Cardiac septum (tissue), 1 donor: ENCODE data around the gene AGO4. TPM values are rescaled to one million over a fixed set of nuclear protein-coding genes. Genes with fewer than 3 reads are reported as not detected.
A peak's percentile ranks its signal among the peaks of the same experiment; 100 is the strongest.
"Not testable (repeated sequence)": the region's sequence is repeated elsewhere in the genome, so short reads cannot be mapped to it uniquely, and the experiment has no call there.

Source experiments
- DNase-seq: peaks from one replicate; pipeline ENCODE4 v3.0.0-alpha.2; 2020; ENCODE audit warnings: low spot score
- intact Hi-C: fragments of 100-400 bp; cut with DNase I; formaldehyde crosslinking; loops from one replicate; pipeline ENCODE4 v1.14.0; 2022
- total RNA-seq: library from RNA; stranded (reverse); fragmentation: NEBNext Ultra II Directional; extraction: Animal tissue kit (Norgen Biotek cat#: 25700); gene quantifications from one replicate; pipeline ENCODE4 v1.2.1, GENCODE V29; 2021
- donor health status: DM: no; HTN: no; CAD: no.

AGO4 gene
- total RNA-seq, 1 donor from 2014 or later = 23.9 TPM

DNA sequence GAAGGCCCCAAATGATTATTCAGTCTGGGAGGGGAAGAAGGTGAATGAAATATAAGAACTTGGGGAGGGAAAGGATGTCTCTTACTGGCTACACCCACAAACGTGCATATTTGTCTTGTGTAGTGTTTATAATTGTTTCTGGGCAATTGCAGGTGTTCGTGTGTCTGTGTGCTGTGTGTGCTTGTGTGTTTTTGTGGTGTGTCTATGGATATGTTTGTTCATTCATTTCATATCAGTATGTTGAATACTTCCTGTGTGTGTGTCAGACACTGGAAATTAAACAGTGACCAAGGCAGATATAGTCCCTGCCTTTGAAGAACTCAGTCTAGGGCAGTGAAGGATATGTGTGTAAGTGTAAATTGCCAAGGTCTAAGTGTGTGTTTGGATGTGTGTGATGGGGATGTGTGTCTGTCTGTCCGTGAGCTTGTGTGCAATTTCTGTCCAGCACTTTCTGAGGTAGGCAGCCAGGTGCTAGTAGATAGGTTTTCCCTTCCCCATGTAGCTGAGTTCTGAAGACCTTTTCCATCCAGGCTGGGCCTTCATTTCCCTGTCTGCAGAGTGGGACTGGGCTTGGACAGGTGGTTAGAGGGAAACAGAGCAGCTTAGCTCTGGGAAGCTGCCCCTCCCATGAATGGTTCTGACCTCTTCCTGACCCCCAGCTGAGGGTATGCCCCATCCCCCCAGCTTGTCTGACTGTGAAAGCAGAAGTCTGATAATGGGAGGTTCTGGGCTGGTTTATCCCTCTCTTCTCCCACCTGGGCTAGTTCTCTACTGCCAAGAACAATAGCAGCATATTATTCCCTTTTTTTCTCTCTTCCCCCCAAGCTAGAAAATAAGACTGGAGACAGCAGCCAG lies 79.0 kb downstream of the AGO4 start:
- DNase-seq = no peak
- intact Hi-C loops = no loop called here

GRCh38 chr1:35887508-35887907 lies 79.7 kb downstream of the AGO4 start:
- no peak for DNase-seq
- intact Hi-C loops = no loop called here

DNA sequence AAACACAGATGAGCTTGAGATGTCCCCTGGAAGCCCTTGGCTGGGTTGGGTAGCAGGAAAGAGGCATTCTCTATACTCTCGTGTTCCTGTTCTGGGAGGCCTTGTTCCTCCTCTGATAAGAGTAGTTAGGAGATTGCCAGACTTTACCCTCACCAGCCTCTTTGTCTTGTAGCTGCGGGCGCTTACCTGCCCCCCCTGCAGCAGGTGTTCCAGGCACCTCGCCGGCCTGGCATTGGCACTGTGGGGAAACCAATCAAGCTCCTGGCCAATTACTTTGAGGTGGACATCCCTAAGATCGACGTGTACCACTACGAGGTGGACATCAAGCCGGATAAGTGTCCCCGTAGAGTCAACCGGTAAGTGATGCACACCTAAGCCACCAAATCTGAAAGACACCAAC lies 80.4 kb downstream of the AGO4 start:
- DNase-seq = no peak

GRCh38 chr1:35888981-35889380 lies 81.2 kb downstream of the AGO4 start:
- DNase-seq, intact Hi-C loops: not testable (repeated sequence)

More for the DNA sequence above, 80.4 kb downstream of the AGO4 start:
- intact Hi-C loops = no loop called here

DNA sequence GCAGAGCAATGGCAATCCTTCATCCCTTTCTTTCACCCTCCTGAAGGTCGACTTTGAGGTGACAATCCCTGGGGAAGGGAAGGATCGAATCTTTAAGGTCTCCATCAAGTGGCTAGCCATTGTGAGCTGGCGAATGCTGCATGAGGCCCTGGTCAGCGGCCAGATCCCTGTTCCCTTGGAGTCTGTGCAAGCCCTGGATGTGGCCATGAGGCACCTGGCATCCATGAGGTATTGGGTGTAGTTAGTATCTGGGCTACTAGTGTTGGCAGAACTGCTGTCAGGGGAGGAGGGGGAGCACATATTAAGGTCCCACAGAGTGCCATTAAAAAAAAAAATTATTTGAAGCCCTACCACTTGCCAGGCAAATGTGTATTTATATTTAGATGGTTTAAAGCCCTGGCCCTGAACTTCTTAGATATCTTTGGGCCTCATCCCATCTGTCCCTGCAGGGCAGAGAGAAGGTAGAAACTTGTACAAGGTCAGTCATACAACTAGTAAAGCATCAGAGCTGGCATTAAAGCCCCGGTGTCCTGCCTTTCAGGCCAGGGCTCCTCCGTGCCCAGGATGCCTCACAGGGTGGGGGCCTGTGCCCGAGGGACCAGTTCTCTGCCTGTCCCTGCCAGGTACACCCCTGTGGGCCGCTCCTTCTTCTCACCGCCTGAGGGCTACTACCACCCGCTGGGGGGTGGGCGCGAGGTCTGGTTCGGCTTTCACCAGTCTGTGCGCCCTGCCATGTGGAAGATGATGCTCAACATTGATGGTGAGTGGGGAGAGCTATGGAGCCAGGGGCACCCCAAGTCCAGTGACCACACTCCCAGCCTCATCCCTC lies 85.4 kb downstream of the AGO4 start:
- no peak for DNase-seq
- intact Hi-C loops = no loop called here

- peak; percentile 80 for DNase-seq
- intact Hi-C loops = no loop called here
These were observed 86.4 kb downstream of the AGO4 start for GRCh38 chr1:35894183-35894582.

DNA sequence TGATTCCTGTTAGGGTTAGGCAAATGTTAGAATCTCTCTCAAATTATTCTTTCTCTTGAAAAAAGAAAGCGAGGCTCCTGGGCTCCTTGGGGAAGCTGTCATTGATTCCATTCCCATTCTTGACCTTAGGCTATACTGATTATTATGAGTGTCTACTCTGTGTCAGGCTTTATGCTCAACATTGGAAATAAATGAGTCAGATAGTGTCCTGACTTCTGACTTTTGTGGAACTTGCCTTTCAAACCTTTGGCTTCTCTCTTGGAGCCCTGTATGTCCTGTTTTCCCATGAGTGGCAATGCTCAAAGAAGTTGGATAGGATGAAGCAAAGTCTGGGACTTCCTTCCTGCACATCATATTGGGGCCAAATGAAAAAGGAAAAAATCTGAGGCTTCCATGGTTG lies 86.8 kb downstream of the AGO4 start:
- intact Hi-C loops = no loop called here
- DNase-seq = no peak

- no peak for DNase-seq
- intact Hi-C loops = no loop called here
These were observed 92.1 kb downstream of the AGO4 start for GRCh38 chr1:35899941-35900340.

DNA sequence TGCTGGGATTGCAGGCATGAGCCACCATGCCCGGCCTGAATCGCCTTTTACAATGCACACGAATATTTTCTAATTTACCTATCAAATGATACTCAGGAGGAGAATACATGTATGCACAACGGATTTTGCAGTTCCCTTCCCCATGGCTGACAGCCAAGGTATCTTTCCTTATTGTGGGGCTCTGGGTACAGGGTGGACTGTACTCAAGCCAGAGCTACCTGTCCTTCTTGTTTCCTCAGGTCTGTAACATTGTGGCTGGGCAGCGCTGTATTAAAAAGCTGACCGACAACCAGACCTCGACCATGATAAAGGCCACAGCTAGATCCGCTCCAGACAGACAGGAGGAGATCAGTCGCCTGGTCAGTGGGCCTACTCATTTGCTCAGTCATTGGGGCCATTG lies 93.4 kb downstream of the AGO4 start:
- intact Hi-C loops = no loop called here
- DNase-seq = no peak

- intact Hi-C loops = no loop called here
- DNase-seq = no peak
These were observed 94.9 kb downstream of the AGO4 start for GRCh38 chr1:35902671-35903070.

Other genes with a start within 250 kb of the AGO4 start
- gene TFAP2E, start 234.7 kb upstream of the AGO4 start, total RNA-seq = 0.48 TPM
- 35.6 TPM for gene PSMB2, start 166.5 kb upstream of the AGO4 start, total RNA-seq
- 11.5 TPM for gene C1orf216, start 89.1 kb upstream of the AGO4 start, total RNA-seq
- gene CLSPN, start 38.0 kb upstream of the AGO4 start, total RNA-seq = 0.46 TPM
- gene AGO1, start 75.2 kb downstream of the AGO4 start, total RNA-seq = 21.1 TPM
- gene AGO3, start 123.1 kb downstream of the AGO4 start, total RNA-seq = 17.5 TPM